K562 (cell line): ENCODE results near the gene SLC39A7. TPM values are rescaled to one million over a fixed set of nuclear protein-coding genes. Genes with fewer than 3 reads are reported as not detected.

Experiments used
- ARNT ChIP-seq, 2 experiments: fragments of 450-650 bp; IDR thresholded peaks; 2 replicates each; pipeline ENCODE4 v1.6.1; 2016; ENCODE audit warnings: mild to moderate bottlenecking in 1 of 2
- FOXM1 ChIP-seq, 2 experiments: fragments of 450-650 bp in 1 of 2; sonication (generic) in 1 of 2; formaldehyde crosslinking in 1 of 2; IDR thresholded peaks; 2 replicates each; pipeline versions ENCODE4 v1.6.1 to v1.9.0; 2017 to 2022; ENCODE audit warnings: low read depth in 2 of 2, mild to moderate bottlenecking in 2 of 2, missing genetic modification reagents in 1 of 2, moderate library complexity in 1 of 2
- KLF1 ChIP-seq: fragments of 450-650 bp; IDR thresholded peaks from 2 replicates; pipeline ENCODE4 v1.6.1; 2016; ENCODE audit warnings: missing genetic modification characterization, missing compliant biosample characterization
- MTA3 ChIP-seq: fragments of 450-650 bp; formaldehyde crosslinking; IDR thresholded peaks from 2 replicates; pipeline ENCODE4 v1.6.1; 2017; ENCODE audit warnings: mild to moderate bottlenecking, borderline replicate concordance
- MYNN ChIP-seq, 2 experiments: sonication (generic); formaldehyde crosslinking in 1 of 2; IDR thresholded peaks; 2 replicates each; pipeline versions ENCODE4 v1.5.0 to v1.6.1; 2016 to 2020; ENCODE audit warnings: antibody characterized with exemption in 1 of 2, missing genetic modification reagents in 1 of 2
- NBN ChIP-seq: fragments of 450-650 bp; IDR thresholded peaks from 2 replicates; pipeline ENCODE4 v1.6.1; 2016; ENCODE audit warnings: low read depth, mild to moderate bottlenecking
- NCOA1 ChIP-seq: fragments of 450-650 bp; IDR thresholded peaks from 2 replicates; pipeline ENCODE4 v1.6.1; 2016; ENCODE audit warnings: low read depth
- PCBP1 ChIP-seq: fragments of 200-400 bp; formaldehyde crosslinking; IDR thresholded peaks from 2 replicates; pipeline ENCODE4 v1.6.1; 2018; ENCODE audit warnings: mild to moderate bottlenecking, low read depth, low read length; ENCODE audit not compliant: poor library complexity, severe bottlenecking
- RBFOX2 ChIP-seq: fragments of 200-400 bp; formaldehyde crosslinking; IDR thresholded peaks from 2 replicates; pipeline ENCODE4 v1.6.1; 2017; ENCODE audit warnings: low read depth, mild to moderate bottlenecking, low read length, moderate library complexity
- SP1 ChIP-seq: sonication (generic); formaldehyde crosslinking; IDR thresholded peaks from 2 replicates; pipeline ENCODE4 v1.8.1; 2022; ENCODE audit warnings: mild to moderate bottlenecking, missing genetic modification reagents
- THRAP3 ChIP-seq: fragments of 450-650 bp; IDR thresholded peaks from 2 replicates; pipeline ENCODE4 v1.6.1; 2016; ENCODE audit warnings: mild to moderate bottlenecking, inconsistent platforms, borderline replicate concordance
- ZKSCAN3 ChIP-seq: fragments of 250-450 bp; sonication (Bioruptor Pico); IDR thresholded peaks from 2 replicates; pipeline ENCODE4 v1.4.0; 2020
- ZNF212 ChIP-seq: fragments of 450-650 bp; formaldehyde crosslinking; IDR thresholded peaks from 2 replicates; pipeline ENCODE4 v1.4.0; 2020; ENCODE audit warnings: mild to moderate bottlenecking
- ZNF239 ChIP-seq: fragments of 250-450 bp; sonication (Bioruptor Pico); IDR thresholded peaks from 2 replicates; pipeline ENCODE4 v1.4.0; 2020; ENCODE audit warnings: mild to moderate bottlenecking
- ZNF764 ChIP-seq: fragments of 250-450 bp; sonication (Bioruptor Pico); IDR thresholded peaks from 2 replicates; pipeline ENCODE4 v1.4.0; 2020; ENCODE audit warnings: low read depth, mild to moderate bottlenecking, moderate library complexity
- ZSCAN29 ChIP-seq: fragments of 450-650 bp; IDR thresholded peaks from 2 replicates; pipeline ENCODE4 v1.6.1; 2017
- polyA plus RNA-seq, 8 experiments: library from polyadenylated mRNA; depleted of rRNA in 4 of 8; stranded (reverse) in 5 of 8; unstranded in 3 of 8; fragments of >200 nt; fragmentation: Nextera tagmentation in 2 of 8; fragmentation: Illumina TruSeq in 1 of 8; extraction: Ambion mirVana in 2 of 8; extraction: Trizol in 1 of 8; gene quantifications; 2 replicates each; pipeline versions ENCODE4 v1.2.1 to v1.2.3, GENCODE V29; 2011 to 2014; ENCODE audit warnings: inconsistent platforms in 1 of 8, missing spikeins in 1 of 8
- total RNA-seq, 7 experiments: library from RNA; depleted of rRNA in 6 of 7; stranded (reverse); fragments of >200 nt in 6 of 7; fragmentation: Illumina TruSeq in 2 of 7; extraction: Trizol in 2 of 7; gene quantifications; 2 replicates each; pipeline versions ENCODE4 v1.2.1 to v1.2.3, GENCODE V29; 2011 to 2021; ENCODE audit warnings: low replicate concordance in 1 of 7
- TF ChIP-seq, protein P1 (sequence below): sonication (generic); formaldehyde crosslinking; IDR thresholded peaks from 2 replicates; pipeline ENCODE4 v1.8.1; 2023; ENCODE audit warnings: mild to moderate bottlenecking, missing genetic modification reagents
- TF ChIP-seq, protein P2 (sequence below): fragments of 450-650 bp; formaldehyde crosslinking; conservative IDR thresholded peaks from 2 replicates; pipeline ENCODE4 v1.4.0; 2022; ENCODE audit warnings: mild to moderate bottlenecking, missing genetic modification characterization
- TF ChIP-seq, protein P3 (sequence below): fragments of 450-650 bp; IDR thresholded peaks from 2 replicates; pipeline ENCODE4 v1.6.1; 2018; ENCODE audit warnings: mild to moderate bottlenecking, low read depth; ENCODE audit not compliant: partially characterized antibody
- TF ChIP-seq, protein P4 (sequence below): fragments of 250-450 bp; sonication (Bioruptor Pico); IDR thresholded peaks from 2 replicates; pipeline ENCODE4 v1.4.0; 2020; ENCODE audit warnings: borderline replicate concordance

Gene SLC39A7
- total and polyA plus RNA-seq, 9 of the 15 experiments (the other 6 are each of a cell fraction or from before 2014, with no cell fraction given), result 21.7 to 169 (median 121) TPM

DNA sequence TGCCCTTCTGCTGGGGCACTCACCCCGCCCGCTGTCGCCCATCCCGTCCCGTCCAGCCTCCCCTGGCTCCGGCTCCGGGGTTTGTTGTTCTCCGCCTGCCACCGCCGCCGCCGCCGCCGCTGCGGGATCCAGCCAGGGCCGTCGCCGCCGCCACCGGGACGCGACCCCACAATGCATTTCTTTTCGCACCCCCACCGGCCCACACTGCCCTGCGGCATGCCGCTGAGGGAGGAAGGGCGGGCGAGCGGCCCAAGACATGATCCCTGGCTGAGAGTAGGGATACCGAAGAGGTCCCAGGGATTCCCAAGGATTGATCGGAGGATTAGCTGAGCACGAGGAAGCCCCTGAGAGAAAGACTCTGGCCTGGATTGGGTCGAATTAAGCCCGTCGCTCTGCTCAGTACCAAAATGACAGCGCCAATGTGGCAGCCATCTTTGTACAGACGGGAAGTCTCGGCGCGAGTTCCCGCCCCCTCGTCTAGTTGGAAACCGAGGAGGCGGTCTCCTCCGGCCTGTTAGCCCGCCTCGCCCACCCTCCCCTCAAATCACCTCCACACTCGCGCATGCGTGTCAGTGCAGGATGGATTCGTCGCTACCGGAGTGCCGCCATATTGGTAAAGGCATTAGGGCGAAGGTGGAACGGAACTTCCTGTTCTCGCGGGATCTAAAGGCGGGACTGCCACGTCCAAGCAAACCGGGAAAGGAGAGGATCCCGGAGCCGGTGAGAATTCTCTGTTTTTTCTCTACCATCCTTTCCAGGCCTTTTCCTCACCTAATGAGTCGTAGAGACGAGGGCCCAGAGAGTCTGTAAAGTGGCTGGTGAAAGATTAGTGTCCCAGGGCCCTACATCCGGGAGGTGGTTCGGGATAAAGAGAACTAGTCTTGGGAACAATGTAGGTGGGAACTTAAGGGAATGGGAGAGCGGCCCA is at the start of gene SLC39A7, which contains the start of gene RXRB (continued):
- TF ChIP-seq, protein P1, sequence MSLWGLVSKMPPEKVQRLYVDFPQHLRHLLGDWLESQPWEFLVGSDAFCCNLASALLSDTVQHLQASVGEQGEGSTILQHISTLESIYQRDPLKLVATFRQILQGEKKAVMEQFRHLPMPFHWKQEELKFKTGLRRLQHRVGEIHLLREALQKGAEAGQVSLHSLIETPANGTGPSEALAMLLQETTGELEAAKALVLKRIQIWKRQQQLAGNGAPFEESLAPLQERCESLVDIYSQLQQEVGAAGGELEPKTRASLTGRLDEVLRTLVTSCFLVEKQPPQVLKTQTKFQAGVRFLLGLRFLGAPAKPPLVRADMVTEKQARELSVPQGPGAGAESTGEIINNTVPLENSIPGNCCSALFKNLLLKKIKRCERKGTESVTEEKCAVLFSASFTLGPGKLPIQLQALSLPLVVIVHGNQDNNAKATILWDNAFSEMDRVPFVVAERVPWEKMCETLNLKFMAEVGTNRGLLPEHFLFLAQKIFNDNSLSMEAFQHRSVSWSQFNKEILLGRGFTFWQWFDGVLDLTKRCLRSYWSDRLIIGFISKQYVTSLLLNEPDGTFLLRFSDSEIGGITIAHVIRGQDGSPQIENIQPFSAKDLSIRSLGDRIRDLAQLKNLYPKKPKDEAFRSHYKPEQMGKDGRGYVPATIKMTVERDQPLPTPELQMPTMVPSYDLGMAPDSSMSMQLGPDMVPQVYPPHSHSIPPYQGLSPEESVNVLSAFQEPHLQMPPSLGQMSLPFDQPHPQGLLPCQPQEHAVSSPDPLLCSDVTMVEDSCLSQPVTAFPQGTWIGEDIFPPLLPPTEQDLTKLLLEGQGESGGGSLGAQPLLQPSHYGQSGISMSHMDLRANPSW (CRISPR knock-in tag), result peak; percentile 98
- TF ChIP-seq, protein P2, sequence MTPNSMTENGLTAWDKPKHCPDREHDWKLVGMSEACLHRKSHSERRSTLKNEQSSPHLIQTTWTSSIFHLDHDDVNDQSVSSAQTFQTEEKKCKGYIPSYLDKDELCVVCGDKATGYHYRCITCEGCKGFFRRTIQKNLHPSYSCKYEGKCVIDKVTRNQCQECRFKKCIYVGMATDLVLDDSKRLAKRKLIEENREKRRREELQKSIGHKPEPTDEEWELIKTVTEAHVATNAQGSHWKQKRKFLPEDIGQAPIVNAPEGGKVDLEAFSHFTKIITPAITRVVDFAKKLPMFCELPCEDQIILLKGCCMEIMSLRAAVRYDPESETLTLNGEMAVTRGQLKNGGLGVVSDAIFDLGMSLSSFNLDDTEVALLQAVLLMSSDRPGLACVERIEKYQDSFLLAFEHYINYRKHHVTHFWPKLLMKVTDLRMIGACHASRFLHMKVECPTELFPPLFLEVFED (CRISPR knock-in tag), result peak; percentile 70; the same call in 1 of the 2 replicates
- TF ChIP-seq RBFOX2 (peak; percentile 97), NBN (peak; percentile 79; the same call in 1 of the 2 replicates), ZKSCAN3 (CRISPR knock-in tag) (no peak), MTA3 (peak; percentile 84), MYNN (IDR thresholded peaks at IDR 0.05) (peak; percentile 60; the same call in 1 of the 2 replicates), MYNN (CRISPR knock-in tag; IDR thresholded peaks at IDR 0.05) (no peak), NCOA1 (peak; percentile 33; the same call in 1 of the 2 replicates), ZNF239 (CRISPR knock-in tag) (no peak), SP1 (peak; percentile 89), ARNT (IDR thresholded peaks at IDR 0.05) (peak; percentile 72 to 79), THRAP3 (no peak), FOXM1 (IDR thresholded peaks at IDR 0.05; ENCODE audit: low read depth) (peak; percentile 24), FOXM1 (CRISPR knock-in tag; IDR thresholded peaks at IDR 0.05; ENCODE audit: low read depth) (peak; percentile 83; the same call in 1 of the 2 replicates), ZNF764 (CRISPR knock-in tag) (0 out of 2 replicates have a peak, but pooled peaks have one; percentile 20), ZSCAN29 (peak; percentile 21; the same call in 1 of the 2 replicates), ZNF212 (CRISPR knock-in tag) (peak; percentile 80; the same call in 1 of the 2 replicates), KLF1 (tag) (peak; percentile 62), PCBP1 (peak; percentile 96)
- TF ChIP-seq, protein P3, sequence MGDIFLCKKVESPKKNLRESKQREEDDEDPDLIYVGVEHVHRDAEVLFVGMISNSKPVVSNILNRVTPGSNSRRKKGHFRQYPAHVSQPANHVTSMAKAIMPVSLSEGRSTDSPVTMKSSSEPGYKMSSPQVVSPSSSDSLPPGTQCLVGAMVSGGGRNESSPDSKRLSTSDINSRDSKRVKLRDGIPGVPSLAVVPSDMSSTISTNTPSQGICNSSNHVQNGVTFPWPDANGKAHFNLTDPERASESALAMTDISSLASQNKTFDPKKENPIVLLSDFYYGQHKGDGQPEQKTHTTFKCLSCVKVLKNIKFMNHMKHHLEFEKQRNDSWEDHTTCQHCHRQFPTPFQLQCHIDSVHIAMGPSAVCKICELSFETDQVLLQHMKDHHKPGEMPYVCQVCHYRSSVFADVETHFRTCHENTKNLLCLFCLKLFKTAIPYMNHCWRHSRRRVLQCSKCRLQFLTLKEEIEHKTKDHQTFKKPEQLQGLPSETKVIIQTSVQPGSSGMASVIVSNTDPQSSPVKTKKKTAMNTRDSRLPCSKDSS, result no peak
- TF ChIP-seq, protein P4, sequence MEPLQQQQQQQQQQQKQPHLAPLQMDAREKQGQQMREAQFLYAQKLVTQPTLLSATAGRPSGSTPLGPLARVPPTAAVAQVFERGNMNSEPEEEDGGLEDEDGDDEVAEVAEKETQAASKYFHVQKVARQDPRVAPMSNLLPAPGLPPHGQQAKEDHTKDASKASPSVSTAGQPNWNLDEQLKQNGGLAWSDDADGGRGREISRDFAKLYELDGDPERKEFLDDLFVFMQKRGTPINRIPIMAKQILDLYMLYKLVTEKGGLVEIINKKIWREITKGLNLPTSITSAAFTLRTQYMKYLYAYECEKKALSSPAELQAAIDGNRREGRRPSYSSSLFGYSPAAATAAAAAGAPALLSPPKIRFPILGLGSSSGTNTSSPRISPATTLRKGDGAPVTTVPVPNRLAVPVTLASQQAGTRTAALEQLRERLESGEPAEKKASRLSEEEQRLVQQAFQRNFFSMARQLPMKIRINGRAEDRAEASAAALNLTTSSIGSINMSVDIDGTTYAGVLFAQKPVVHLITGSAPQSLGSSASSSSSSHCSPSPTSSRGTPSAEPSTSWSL, result peak; percentile 49; the same call in 1 of the 2 replicates
